Activated CD4-positive, alpha-beta T cell treated with anti-CD3 and anti-CD28 coated beads for 48 hours (primary cell): Measurements from ENCODE around the gene TMIE.
A peak's percentile ranks its signal among the peaks of the same experiment; 100 is the strongest.

Source experiments
- DNase-seq: peaks from one replicate; pipeline ENCODE4 v3.0.0-alpha.2; 2020

Gene TMIE

GRCh38 chr3:46709721-46710120, 8.5 kb downstream of the TMIE start:
- no peak for DNase-seq

GRCh38 chr3:46710229-46710628, 9.0 kb downstream of the TMIE start:
- no peak for DNase-seq

GRCh38 chr3:46710671-46711295, 9.6 kb downstream of the TMIE start:
- DNase-seq = no peak

GRCh38 chr3:46711305-46711704, 10.1 kb downstream of the TMIE start:
- no peak for DNase-seq

GRCh38 chr3:46711760-46712159, 10.6 kb downstream of the TMIE start:
- no peak for DNase-seq

GRCh38 chr3:46712191-46713049, 11.2 kb downstream of the TMIE start:
- no peak for DNase-seq

- peak; percentile 2 for DNase-seq
Observed at GRCh38 chr3:46713050-46713897, 12.1 kb downstream of the TMIE start.

- DNase-seq = peak; percentile 35
Observed at GRCh38 chr3:46713898-46714552, 12.8 kb downstream of the TMIE start.

- DNase-seq = peak; percentile 3
Observed at GRCh38 chr3:46714728-46715506, 13.7 kb downstream of the TMIE start.

GRCh38 chr3:46715507-46716175, 14.4 kb downstream of the TMIE start:
- DNase-seq = no peak

GRCh38 chr3:46716461-46717441, 15.6 kb downstream of the TMIE start:
- no peak for DNase-seq

GRCh38 chr3:46717447-46718231, 16.4 kb downstream of the TMIE start, which contains the start of gene PRSS50:
TSS of gene PRSS50 (minus strand) at chr3:46717869. CDS start at chr3:46717824, 45 bp downstream.
- DNase-seq = peak; percentile 76

- DNase-seq = no peak
Observed at GRCh38 chr3:46719044-46719565, 17.9 kb downstream of the TMIE start.

GRCh38 chr3:46719735-46720271, 18.6 kb downstream of the TMIE start:
- DNase-seq = no peak

GRCh38 chr3:46721009-46721408, 19.8 kb downstream of the TMIE start:
- no peak for DNase-seq

GRCh38 chr3:46722443-46722842, 21.3 kb downstream of the TMIE start:
- no peak for DNase-seq

- no peak for DNase-seq
Observed at GRCh38 chr3:46724424-46724823, 23.2 kb downstream of the TMIE start.

GRCh38 chr3:46725621-46726314, 24.6 kb downstream of the TMIE start:
- DNase-seq = no peak
